Measurements from ENCODE around the gene LIF.
A peak's percentile ranks its signal among the peaks of the same experiment; 100 is the strongest.
"Not testable (repeated sequence)": the region's sequence is repeated elsewhere in the genome, so short reads cannot be mapped to it uniquely, and the experiment has no call there.

LIF gene

GRCh38 chr22:30224161-30224857 is 22.2 kb downstream of the LIF start:
- no peak for DNase-seq (ENCODE audit: low spot score)

GRCh38 chr22:30223303-30223702 is 23.3 kb downstream of the LIF start:
- DNase-seq (ENCODE audit: low spot score): no peak

GRCh38 chr22:30222321-30222720 is 24.2 kb downstream of the LIF start:
- no peak for DNase-seq (ENCODE audit: low spot score)

GRCh38 chr22:30221121-30221992 is 25.2 kb downstream of the LIF start:
- DNase-seq (ENCODE audit: low spot score): no peak

- DNase-seq (ENCODE audit: low spot score): no peak
These were observed 26.1 kb downstream of the LIF start for GRCh38 chr22:30220338-30221012.

- no peak for DNase-seq (ENCODE audit: low spot score)
These were observed 26.8 kb downstream of the LIF start for GRCh38 chr22:30219668-30220278.

- no peak for DNase-seq (ENCODE audit: low spot score)
These were observed 27.4 kb downstream of the LIF start for GRCh38 chr22:30219049-30219654.

GRCh38 chr22:30217698-30218560 is 28.6 kb downstream of the LIF start:
- no peak for DNase-seq (ENCODE audit: low spot score)

GRCh38 chr22:30216710-30217109 is 29.8 kb downstream of the LIF start:
- no peak for DNase-seq (ENCODE audit: low spot score)

GRCh38 chr22:30216272-30216671 is 30.3 kb downstream of the LIF start:
- not testable (repeated sequence) for DNase-seq (ENCODE audit: low spot score)

- DNase-seq (ENCODE audit: low spot score): no peak
These were observed 31.7 kb downstream of the LIF start for GRCh38 chr22:30214703-30215407.

- no peak for DNase-seq (ENCODE audit: low spot score)
These were observed 33.5 kb downstream of the LIF start for GRCh38 chr22:30212996-30213441.

GRCh38 chr22:30212363-30212995 is 34.1 kb downstream of the LIF start:
- DNase-seq (ENCODE audit: low spot score): peak; percentile 76

GRCh38 chr22:30211124-30211820 is 35.3 kb downstream of the LIF start:
- DNase-seq (ENCODE audit: low spot score): no peak

- DNase-seq (ENCODE audit: low spot score): peak; percentile 97
These were observed 36.2 kb downstream of the LIF start for GRCh38 chr22:30210235-30210909.

GRCh38 chr22:30209642-30210041 is 36.9 kb downstream of the LIF start:
- no peak for DNase-seq (ENCODE audit: low spot score)

GRCh38 chr22:30208631-30209603 is 37.6 kb downstream of the LIF start:
- peak; percentile 70 for DNase-seq (ENCODE audit: low spot score)
